H7 (cell line): ENCODE results near the gene AP5S1. TPM values are rescaled to one million over a fixed set of nuclear protein-coding genes. Genes with fewer than 3 reads are reported as not detected.

Experiments used
- DNase-seq: peaks from one replicate; pipeline ENCODE4 v3.0.0; 2012
- H3K27me3 ChIP-seq: 2 replicates; pipeline ENCODE4 v1.6.0; 2011; ENCODE audit warnings: mild to moderate bottlenecking, low read length; ENCODE audit not compliant: control insufficient read depth, insufficient read depth
- H3K36me3 ChIP-seq: replicated peaks from 2 replicates; pipeline ENCODE4 v1.5.1; 2011; ENCODE audit warnings: low read length; ENCODE audit not compliant: control insufficient read depth, insufficient read depth
- H3K4me3 ChIP-seq: 2 replicates; pipeline ENCODE4 v1.5.1; 2011; ENCODE audit warnings: low read depth, mild to moderate bottlenecking, control low read depth, low read length, moderate library complexity; ENCODE audit not compliant: insufficient read depth
- total RNA-seq: library from RNA; depleted of rRNA; stranded (reverse); fragments of >200 nt; shearing (Covaris generic); gene quantifications from 2 replicates; pipeline ENCODE4 v1.2.3, GENCODE V29; 2014

The AP5S1 gene
- total RNA-seq, 1 experiment from 2014 or later, result 4.4 TPM

DNA sequence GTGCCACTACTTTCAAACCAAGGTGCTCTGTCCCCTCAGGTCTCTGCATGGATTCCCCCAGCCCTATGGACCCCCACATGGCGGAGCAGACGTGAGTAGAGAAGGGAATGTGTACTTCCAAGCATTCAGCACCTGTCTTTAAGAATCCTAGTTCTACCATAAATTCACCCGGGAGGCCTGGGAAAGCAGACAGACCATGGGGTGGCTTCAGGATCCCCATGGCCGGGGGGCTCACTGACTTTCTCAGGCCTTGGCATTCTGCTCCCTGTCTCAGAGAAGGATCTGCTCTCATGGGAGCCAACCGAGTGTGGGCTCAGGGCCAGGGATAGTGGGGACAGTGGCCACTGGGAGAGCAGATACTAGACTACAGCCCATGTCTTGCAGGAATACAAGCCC lies 22.0 kb upstream of the AP5S1 start:
- peaks cover 4% of the 10 kb centered on the region for H3K36me3 ChIP-seq
- peaks cover 2% of the 10 kb centered on the region for H3K27me3 ChIP-seq
- H3K4me3 ChIP-seq, result no peak overlapping the region
- no peak for DNase-seq

DNA sequence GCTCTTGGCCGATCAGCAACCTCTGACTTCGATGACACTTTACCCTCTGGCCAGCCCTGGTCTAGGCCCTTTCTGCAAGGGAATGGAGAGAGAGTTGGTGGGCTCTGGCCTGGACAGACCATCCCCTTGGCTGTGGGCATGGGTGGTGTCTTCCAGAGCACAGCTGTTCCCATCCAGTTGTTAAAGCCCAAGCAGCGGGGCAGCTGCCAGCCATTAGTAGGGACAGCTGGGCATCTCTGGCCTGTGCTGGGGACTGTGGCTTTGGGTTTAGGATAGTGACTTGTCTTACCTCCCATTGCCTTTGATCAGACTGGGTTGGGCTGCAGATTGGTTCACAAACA lies 21.5 kb upstream of the AP5S1 start:
- Histone ChIP-seq H3K36me3 (peaks cover 8% of the 10 kb centered on the region), H3K27me3 (peaks cover 2% of the 10 kb centered on the region), H3K4me3 (no peak overlapping the region)
- DNase-seq, result no peak

DNA sequence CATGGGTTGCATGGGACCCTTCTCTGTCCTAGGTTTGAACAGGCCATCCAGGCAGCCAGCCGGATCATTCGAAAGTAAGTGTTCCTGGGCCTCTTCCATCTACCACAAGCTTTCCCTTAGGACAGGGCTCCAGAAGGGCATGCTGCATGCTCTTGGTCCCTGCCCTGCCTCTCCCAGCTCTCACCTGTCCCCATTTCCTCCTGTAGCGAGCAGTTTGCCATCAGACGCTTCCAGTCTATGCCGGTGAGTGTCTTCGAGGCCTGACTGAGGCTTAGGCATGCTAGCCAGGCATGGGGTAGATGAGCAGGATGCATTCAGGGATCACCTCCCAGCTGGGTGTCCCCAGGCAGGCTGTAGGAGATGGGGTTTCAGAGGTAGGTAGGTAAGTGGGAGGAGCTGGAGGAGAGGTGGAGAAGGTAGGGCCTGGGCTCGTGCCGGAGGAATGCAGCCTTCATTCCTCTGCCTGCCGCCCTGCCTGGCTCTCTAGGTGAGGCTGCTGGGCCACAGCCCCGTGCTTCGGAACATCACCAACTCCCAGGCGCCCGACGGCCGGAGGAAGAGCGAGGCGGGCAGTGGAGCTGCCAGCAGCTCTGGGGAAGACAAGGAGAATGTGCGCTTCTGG lies 20.0 kb upstream of the AP5S1 start:
- Histone ChIP-seq H3K36me3 (peaks cover 8% of the 10 kb centered on the region), H3K4me3 (no peak overlapping the region), H3K27me3 (peaks cover 2% of the 10 kb centered on the region)
- DNase-seq, result peak; percentile 86

DNA sequence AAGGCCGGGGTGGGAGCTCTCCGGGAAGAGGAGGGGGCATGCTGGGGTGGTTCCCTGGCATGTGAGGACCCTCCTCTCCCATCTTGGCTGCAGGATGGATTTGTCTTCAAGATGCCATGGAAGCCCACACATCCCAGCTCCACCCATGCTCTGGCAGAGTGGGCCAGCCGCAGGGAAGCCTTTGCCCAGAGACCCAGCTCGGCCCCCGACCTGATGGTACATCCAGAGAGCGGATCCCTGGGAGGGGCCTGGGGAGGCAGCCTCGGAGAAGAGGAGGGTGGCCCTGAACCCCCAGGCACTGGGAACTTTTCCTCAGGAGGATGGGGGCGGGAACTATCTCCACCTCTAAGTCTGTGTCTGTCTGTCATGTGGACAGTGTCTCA lies 19.5 kb upstream of the AP5S1 start:
- DNase-seq, result no peak
- no peak overlapping the region for H3K4me3 ChIP-seq

DNA sequence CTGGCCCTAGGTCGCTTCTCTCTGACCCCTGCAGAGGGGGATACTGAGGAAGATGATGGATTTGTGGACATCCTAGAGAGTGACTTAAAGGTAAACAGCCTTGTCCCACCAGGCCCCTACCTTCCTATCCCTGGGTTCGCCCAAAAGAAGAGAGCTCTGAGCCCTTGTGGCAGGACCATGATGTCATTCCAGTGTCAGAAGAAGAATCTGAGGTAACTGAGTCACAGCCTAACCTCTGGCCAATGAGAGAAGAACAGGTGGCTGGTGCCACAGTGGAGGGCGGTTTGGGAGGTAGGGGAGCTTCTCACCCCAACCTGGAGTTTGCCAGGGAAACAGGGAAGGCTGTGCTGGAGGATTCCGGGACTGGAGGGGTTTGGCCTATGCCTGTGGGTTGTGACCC lies 19.0 kb upstream of the AP5S1 start:
- H3K27me3 ChIP-seq, result peaks cover 2% of the 10 kb centered on the region
- DNase-seq, result no peak
- peaks cover 12% of the 10 kb centered on the region for H3K36me3 ChIP-seq
- H3K4me3 ChIP-seq, result no peak overlapping the region

More for the DNA sequence above, 19.5 kb upstream of the AP5S1 start:
- Histone ChIP-seq H3K27me3 (peaks cover 2% of the 10 kb centered on the region), H3K36me3 (peaks cover 10% of the 10 kb centered on the region)

DNA sequence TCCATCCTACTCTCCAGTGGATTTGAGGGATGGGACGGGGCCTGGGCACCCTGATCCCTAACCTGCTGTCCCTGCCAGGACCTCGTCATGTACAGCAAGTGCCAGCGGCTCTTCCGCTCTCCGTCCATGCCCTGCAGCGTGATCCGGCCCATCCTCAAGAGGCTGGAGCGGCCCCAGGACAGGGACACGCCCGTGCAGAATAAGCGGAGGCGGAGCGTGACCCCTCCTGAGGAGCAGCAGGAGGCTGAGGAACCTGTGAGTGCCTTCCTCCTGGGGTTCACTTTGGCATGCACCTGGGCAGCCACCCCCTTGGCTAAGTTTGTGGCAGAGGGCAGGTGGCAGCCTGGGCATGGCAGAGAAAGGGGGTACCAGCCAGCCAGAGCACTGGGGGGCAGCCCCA lies 18.5 kb upstream of the AP5S1 start:
- H3K27me3 ChIP-seq, result no peaks in the 10 kb centered on the region
- H3K36me3 ChIP-seq, result peaks cover 12% of the 10 kb centered on the region
- H3K4me3 ChIP-seq, result no peak overlapping the region
- no peak for DNase-seq

DNA sequence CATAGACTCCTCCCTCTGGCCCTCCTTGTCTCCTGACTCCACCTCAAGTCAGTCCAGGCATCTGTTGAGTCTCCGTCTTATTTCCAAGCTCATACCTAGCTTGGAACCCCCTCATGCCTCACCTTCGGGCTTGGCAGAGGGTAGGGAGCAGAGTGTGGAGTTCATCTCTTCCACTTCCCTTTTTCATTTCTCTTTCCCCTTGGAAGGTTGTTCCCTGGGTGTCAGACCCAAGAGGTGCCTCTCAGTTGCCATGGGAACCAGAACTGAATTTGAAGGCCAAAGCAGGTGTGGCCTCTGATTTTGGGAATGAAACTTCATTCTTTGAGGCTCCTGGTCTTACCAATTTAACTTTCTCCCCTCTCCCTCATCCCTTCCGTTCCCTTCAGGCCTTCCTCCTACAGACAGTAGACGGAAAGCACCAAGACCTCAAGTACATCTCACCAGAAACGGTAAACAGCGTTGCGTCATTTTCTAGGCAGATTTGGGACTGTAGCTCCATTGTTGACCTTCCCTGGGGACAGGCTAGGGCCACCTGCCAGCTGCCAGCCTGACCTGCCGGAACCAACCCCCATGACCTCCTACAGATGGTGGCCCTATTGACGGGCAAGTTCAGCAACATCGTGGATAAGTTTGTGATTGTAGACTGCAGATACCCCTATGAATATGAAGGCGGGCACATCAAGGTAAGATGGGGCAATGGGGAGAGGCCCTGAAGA lies 17.7 kb upstream of the AP5S1 start:
- no peaks in the 10 kb centered on the region for H3K27me3 ChIP-seq
- DNase-seq, result no peak
- H3K36me3 ChIP-seq, result peaks cover 12% of the 10 kb centered on the region
- H3K4me3 ChIP-seq, result no peak overlapping the region

DNA sequence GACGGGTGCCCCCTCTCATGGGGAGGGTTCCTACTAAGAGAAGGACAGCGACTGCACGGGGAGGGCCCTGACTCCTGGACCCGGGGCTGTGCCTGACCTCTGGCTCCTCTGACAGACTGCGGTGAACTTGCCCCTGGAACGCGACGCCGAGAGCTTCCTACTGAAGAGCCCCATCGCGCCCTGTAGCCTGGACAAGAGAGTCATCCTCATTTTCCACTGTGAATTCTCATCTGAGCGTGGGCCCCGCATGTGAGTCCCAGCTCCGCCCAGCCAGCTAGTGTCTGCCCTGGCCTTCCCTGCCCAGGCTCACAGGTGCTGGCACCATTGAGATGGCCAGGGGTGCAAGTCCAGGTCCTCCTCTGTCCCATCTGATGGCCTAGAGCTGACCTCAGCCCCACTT lies 17.1 kb upstream of the AP5S1 start:
- H3K27me3 ChIP-seq, result no peaks in the 10 kb centered on the region
- DNase-seq, result no peak
- H3K4me3 ChIP-seq, result no peak overlapping the region
- H3K36me3 ChIP-seq, result peaks cover 12% of the 10 kb centered on the region

DNA sequence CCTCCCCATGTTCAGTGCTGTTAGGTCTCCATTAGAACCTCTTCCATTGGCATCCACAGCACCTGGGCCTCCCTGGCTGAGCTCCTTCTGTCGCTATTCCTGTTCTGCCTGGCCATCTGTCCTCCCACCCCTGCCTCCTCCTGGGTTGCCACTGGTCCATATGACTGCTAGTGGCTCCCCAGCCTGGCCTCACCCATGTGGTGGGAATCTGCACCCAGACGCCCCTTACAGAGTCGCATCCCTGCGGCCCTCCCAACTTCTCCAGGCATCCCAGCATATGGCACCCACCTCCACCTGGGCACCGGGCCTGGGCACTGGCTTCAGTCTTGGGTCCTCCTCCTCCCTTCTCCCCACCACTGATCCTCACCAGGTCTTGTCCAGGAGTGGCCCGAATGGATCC lies 16.5 kb upstream of the AP5S1 start:
- Histone ChIP-seq H3K27me3 (no peaks in the 10 kb centered on the region), H3K4me3 (no peak overlapping the region), H3K36me3 (peaks cover 12% of the 10 kb centered on the region)
- no peak for DNase-seq

DNA sequence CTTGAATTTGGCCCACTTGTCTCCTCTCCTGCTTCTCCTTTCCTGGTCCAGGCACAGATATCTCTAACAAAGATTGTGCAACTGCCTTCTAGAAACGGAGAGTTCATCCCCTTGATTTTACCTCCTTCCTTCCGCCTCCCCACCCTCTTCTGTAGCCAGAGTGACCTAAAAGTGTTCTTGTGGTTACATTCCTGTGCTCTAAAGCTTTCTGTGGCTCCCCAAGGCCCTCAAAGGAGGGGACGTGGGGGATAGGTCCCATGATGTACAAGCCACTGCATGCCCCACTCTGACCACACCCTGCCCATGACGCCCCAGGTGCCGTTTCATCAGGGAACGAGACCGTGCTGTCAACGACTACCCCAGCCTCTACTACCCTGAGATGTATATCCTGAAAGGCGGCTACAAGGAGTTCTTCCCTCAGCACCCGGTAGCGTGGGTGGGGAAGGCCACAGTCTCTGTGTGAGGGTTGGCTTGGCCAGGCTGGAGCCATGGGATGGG lies 16.0 kb upstream of the AP5S1 start:
- Histone ChIP-seq H3K27me3 (no peaks in the 10 kb centered on the region), H3K36me3 (peaks cover 12% of the 10 kb centered on the region), H3K4me3 (no peak overlapping the region)
- no peak for DNase-seq

DNA sequence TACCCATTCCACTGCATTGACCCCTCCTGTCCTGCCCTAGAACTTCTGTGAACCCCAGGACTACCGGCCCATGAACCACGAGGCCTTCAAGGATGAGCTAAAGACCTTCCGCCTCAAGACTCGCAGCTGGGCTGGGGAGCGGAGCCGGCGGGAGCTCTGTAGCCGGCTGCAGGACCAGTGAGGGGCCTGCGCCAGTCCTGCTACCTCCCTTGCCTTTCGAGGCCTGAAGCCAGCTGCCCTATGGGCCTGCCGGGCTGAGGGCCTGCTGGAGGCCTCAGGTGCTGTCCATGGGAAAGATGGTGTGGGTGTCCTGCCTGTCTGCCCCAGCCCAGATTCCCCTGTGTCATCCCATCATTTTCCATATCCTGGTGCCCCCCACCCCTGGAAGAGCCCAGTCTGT lies 15.6 kb upstream of the AP5S1 start:
- H3K27me3 ChIP-seq, result no peaks in the 10 kb centered on the region
- DNase-seq, result no peak
- H3K36me3 ChIP-seq, result peaks cover 12% of the 10 kb centered on the region
- H3K4me3 ChIP-seq, result no peak overlapping the region

DNA sequence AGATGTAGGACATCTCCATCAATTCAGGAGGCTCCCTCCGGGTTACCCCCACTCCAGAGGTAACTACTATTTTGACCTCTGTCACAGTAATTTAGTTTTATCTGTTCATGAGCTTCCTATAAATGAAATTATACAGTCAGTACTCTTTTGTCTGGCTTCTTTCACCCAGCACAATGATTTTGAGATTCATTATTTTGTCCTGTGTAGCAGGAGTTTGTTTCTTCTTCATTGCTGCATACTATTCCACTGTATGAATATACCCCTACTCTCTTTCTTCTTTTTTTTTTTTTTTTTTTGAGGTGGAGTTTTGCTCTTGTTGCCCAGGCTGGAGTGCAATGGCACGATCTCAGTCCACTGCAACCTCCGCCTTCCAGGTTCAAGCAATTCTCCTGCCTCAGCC lies 11.8 kb upstream of the AP5S1 start:
- no peaks in the 10 kb centered on the region for H3K27me3 ChIP-seq
- no peak for DNase-seq
- H3K4me3 ChIP-seq, result no peak overlapping the region

DNA sequence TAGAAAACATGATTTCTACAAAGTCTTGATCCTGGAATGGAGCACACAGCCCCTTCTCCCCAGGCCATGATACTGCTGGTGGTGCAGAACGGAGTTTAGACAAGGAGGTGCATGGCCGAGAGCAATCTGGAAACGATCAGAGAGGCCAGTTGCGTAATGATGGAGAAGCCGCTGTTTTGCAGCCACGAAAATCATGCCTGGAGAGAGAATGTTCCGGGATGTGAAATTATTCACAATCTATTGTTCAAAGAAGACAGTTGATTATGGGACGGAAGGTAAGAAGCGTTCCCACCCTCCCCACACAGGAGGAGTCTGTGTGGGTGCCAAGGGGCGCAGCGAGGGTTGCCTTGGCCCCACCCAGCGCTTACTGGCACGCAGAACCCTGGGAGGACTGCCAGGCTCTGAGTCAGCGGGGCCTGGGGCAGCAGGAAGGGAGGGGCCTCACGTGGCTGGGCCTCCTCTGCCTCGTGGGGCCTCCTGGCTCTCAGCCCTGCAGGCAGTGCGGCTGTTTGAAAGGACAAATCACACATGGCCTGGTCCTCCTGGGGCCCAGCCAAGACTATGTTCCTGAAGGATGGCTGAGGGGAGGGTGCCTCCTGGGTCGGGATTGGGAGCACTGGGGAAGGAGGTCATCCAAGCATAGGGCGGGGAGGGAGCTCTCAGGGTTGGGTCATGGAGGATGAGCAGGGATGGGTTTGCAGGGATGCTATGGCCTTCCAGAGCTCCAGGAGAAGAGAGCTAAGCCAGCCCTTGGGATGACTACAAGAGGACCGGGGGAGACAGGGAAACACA lies 8.7 kb upstream of the AP5S1 start:
- H3K27me3 ChIP-seq, result no peaks in the 10 kb centered on the region
- H3K36me3 ChIP-seq, result no peaks in the 10 kb centered on the region
- H3K4me3 ChIP-seq, result no peak overlapping the region
- DNase-seq, result peak; percentile 59

More for the DNA sequence above, 11.8 kb upstream of the AP5S1 start:
- peaks cover 6% of the 10 kb centered on the region for H3K36me3 ChIP-seq

DNA sequence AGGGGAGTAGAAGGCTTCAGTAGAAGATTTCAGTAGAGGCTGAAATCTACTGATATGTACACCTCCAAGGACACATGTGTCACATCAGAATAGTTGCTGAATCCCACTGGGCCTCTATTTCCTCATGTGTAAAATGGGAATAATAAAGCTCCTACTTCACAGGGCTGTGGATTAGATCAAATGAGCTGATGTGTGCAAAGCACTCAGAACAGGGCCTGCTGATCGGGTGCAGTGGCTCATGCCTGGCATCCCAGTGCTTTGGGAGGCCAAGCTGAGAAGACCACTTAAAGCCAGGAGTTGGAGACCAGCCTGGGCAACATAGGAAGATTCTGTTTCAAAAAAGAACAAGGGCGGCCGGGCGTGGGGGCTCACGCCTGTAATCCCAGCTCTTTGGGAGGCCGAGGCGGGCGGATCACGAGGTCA lies 8.1 kb upstream of the AP5S1 start:
- H3K27me3 ChIP-seq, result no peaks in the 10 kb centered on the region
- H3K4me3 ChIP-seq, result no peak overlapping the region
- no peak for DNase-seq
- H3K36me3 ChIP-seq, result no peaks in the 10 kb centered on the region
